SIG-M5 treated with dmso at 0.1 percent for 504 hours (cell line): Measurements from ENCODE around the gene SDCCAG8.

Experiments
- DNase-seq: peaks from one replicate; lab custom pipeline; 2025; ENCODE audit not compliant: unreplicated experiment; lab: John Stamatoyannopoulos, UW

Gene SDCCAG8

GRCh38 chr1:243535014-243535413 is 279.2 kb downstream of the SDCCAG8 start:
- no peak for DNase-seq

DNA sequence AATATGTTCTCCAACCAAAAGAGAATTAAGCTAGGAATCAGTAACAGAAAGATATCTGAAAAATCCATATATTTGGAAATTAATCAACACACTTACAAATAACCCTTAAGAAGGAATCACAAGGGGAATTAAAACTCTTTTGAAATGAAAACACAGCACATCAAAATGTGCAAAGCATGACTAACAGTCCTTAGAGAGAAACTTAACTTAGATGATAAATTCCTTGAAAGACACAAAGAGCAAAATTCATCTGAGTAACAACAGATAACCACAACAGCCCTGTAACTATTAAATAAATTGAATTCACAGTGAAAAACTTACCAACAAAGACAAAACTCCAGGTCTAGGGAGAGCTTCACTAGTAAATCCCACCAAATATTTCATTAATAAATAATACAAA is 283.8 kb downstream of the SDCCAG8 start:
- no peak for DNase-seq

DNA sequence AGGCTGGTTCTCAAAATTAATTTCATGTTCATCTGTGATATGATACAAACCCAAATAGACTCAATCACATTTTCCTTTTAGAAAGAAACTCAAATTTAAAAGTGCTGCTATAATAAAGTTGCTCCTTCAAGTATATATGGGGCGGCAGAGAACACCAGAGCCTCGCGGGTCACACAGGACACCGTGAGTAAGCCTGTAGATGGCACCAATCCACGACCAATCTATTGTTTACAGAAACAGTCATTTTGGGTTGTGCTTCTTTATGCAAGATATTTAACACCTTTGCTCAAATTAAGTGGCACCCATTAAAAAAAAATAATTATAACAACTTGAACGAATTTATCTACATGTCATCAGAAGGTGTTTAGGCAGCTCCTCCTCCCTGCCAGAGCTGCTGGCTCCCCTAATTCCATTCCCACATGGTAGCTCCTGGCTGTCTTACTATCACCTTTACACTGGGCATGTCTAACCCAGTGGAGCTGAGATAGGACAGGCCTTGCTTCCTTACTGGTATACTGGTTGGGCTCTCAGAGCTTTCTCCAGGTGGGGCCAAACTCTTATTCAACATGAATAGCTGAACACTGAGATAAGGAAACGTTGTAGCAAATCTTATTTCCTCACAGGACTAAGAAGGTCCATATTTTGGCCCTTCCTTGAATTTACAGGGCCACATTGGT is 287.0 kb downstream of the SDCCAG8 start:
- no peak for DNase-seq

- no peak for DNase-seq
These were observed 287.7 kb downstream of the SDCCAG8 start for GRCh38 chr1:243543501-243543900.

DNA sequence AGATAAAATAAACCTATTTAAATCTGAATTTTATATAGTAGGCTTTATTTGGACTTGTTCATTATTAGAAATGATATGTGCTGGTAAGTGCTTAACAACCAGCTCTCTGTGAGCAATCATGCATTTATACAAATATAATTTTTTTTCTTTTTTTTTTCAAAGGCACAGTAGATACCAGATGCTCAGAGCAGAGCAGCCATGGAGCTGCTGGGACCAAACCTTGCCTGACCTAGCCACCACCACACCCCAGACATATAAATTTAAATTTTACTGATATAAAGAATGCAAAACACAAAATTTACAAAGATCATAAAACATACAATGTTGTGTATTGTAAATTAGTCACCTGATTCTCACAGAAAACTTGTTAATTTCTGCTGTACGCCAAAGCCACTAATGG is 290.6 kb downstream of the SDCCAG8 start:
- DNase-seq: no peak

DNA sequence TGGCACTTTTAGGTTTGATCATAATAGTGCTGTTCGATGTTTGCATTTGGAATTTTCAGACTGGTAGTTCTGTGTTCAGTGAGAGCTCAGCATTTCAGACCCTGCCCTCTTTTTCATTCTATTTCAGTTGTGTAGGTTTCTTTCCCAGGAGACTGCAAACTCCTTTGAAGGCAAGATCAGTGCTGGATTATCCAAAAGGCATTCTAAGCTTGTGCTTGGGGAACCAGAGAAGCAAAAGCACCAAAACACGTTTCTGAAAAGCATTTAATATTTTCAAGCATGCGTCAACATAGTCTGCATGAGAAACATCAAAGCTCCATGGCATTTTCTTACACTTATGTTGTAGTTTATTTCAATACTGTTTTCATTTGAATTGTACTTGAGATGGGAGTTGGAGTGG is 292.1 kb downstream of the SDCCAG8 start:
- no peak for DNase-seq

DNA sequence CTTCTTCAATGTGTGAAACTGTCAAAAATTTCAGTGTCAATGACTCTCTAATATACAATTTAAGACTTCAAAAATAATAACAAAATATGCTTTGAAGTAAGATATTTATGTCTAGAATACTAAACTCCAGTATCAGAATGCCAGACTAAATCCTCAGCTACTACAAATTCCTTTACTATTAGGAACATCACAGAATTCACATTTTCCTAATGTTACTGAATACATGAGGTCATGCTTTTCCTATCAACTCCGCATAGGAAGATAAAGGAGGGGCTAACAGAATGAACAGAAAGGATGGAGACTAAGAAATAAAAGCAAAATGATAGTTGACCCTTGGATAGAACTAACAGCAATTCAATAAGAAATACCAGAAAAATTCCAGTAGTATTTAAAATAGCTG is 292.7 kb downstream of the SDCCAG8 start:
- no peak for DNase-seq

- DNase-seq: no peak
These were observed 293.3 kb downstream of the SDCCAG8 start for GRCh38 chr1:243549108-243549507.
